Peyer's patch (tissue), 4 donors: Measurements from ENCODE around the gene ZNF207.

Source experiments
- POLR2A ChIP-seq, 2 donors: fragments of 450-650 bp; IDR thresholded peaks; one replicate each; pipeline ENCODE4 v1.5.1; 2017; ENCODE audit warnings: antibody characterized with exemption in 2 of 2, mild to moderate bottlenecking in 2 of 2, moderate library complexity in 2 of 2
- TF ChIP-seq, protein P1 (sequence below), 6 experiments: fragments of 450-650 bp in 4 of 6; fragments of 200-600 bp in 2 of 6; sonication (generic) in 1 of 6; IDR thresholded peaks; one replicate each; pipeline ENCODE4 v1.5.1; 2017 to 2019; ENCODE audit warnings: antibody characterized with exemption in 6 of 6, mild to moderate bottlenecking in 3 of 6, moderate library complexity in 1 of 6

DNA sequence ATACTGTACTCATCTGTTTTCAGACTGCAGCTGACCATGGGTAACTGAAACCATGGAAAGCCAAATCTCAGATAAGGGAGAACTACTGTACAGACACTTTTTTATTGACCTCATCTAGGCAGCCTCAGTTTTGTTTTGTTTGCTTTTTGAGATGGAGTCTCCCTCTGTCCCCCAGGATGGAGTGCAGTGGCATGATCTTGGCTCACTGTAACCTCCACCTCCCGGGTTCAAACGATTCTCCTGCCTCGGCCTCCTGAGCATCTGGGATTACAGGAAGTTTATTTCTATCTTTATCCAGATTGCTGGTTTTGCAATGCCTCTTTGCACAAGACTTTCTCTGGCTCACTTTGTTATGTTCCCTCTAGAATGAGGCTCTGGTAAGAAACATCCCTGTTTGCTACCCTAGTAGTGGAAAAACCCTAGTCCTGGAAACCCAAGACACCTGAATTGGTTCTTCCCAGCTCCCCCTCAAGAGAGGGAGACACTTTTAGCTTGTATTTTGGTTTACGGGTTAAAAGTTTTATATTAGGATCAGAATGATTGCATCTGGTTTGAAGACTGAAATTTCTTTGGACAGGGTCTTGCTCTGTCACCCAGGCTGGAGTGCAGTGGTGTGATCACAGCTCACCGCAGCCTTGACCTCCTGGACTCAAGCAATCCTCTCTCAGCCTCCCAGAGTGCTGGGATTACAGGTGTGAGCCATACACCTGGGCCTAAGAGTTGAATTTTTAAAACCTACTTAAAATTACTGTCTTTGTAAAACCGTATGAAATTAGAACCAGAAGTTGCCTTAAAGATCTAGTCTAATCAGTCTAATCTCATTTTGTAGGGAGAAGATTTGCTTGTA is 38.9 kb downstream of the ZNF207 start:
- TF ChIP-seq, protein P1, sequence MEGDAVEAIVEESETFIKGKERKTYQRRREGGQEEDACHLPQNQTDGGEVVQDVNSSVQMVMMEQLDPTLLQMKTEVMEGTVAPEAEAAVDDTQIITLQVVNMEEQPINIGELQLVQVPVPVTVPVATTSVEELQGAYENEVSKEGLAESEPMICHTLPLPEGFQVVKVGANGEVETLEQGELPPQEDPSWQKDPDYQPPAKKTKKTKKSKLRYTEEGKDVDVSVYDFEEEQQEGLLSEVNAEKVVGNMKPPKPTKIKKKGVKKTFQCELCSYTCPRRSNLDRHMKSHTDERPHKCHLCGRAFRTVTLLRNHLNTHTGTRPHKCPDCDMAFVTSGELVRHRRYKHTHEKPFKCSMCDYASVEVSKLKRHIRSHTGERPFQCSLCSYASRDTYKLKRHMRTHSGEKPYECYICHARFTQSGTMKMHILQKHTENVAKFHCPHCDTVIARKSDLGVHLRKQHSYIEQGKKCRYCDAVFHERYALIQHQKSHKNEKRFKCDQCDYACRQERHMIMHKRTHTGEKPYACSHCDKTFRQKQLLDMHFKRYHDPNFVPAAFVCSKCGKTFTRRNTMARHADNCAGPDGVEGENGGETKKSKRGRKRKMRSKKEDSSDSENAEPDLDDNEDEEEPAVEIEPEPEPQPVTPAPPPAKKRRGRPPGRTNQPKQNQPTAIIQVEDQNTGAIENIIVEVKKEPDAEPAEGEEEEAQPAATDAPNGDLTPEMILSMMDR (IDR thresholded peaks at IDR 0.05), result no peak
- TF ChIP-seq POLR2A (IDR thresholded peaks at IDR 0.05), result no peak
